NCI-H748 (cell line): Measurements from ENCODE around the gene SSBP4.
A peak's percentile ranks its signal among the peaks of the same experiment; 100 is the strongest.
"Not testable (repeated sequence)": the region's sequence is repeated elsewhere in the genome, so short reads cannot be mapped to it uniquely, and the experiment has no call there.

Source experiments
- DNase-seq: peaks from one replicate; lab custom pipeline; 2025; ENCODE audit not compliant: unreplicated experiment; lab: John Stamatoyannopoulos, UW

Gene SSBP4

DNA sequence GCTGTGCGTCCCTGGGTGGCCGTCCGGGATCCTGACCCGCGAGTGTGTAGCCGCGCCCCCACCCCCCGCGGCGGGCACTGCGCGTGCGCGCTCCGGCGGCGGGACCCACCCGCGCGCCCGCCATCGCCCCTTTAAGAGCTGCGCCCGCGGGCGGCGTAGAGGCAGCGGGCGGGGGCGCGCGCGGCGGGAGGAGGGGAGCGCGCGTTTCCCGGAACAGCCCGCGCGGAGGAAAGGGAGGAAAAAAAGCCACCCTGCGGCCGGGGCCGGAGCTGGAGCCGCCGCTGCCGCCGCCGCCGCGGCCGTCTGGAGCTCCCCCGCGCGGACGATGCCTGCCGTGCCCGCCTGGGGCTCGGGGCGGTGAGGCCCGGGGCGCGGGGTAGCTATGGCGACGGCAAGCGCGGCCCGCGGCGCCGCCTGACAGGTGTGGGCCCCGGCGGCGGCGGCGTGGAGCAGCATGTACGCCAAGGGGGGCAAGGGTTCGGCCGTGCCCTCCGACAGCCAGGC, at the start of gene SSBP4:
SSBP4 (plus strand) TSS at position 204 of the 504 bp plus-strand sequence; CDS start at position 455, 251 bp downstream.
- DNase-seq = peak; percentile 82

DNA sequence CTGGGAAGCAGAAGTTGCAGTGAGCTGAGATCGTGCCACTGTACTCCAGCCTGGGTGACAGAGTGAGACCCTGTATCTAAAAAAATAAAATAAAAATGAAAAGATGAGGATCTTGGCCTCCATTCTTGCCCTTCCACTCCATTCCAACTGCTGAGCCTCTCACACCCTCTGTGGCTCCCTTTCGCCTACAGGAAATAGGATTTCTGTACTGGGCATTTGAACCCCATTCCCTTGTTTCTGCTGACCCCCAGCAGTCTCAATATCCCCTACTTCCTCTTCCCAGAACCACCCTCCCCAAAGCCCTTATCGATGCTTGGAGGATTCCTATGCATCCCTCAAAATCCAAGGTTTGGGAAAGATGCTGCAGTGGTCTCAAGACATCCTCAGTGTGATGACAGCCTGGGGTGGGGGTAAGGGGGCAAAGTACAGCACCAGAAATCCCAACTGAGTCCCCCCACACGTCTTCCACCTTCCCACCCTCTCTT, 45.7 kb upstream of the SSBP4 start:
- no peak for DNase-seq

DNA sequence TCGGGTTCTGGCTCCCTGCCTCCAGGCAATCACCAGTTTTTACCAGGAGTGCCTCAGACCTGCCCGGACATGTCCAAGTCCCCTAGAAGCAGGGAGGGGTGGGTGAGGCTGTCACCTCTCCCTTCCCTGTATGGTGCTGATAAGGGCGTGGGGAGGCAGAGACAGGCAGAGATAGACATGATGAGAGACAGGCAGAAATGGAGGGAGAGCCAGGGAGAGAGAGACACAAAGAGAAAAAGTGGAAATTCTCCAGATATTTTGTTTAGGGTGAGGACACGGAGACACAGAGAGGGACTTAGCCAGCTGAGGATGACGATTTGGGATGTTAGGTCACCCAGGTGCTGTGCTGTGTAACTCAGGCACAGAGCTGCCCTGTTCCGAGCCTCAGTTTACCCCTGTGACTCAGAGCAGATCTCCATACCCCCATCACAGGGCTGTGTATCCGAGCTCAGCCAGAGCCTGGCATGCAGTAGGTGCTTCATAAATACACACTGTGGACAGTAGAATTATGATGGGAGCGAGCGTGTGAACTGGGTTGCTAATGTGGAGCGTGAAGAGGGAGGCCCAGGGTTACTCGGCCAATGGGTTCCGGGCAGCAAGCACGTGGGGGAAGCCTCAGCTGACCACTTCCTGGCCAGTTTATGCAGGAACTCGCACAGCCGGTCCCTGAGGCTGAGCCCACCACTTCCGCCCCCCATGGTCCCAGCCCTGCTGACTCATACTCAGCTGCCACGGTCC, 45.1 kb upstream of the SSBP4 start:
- DNase-seq = peak; percentile 53

DNA sequence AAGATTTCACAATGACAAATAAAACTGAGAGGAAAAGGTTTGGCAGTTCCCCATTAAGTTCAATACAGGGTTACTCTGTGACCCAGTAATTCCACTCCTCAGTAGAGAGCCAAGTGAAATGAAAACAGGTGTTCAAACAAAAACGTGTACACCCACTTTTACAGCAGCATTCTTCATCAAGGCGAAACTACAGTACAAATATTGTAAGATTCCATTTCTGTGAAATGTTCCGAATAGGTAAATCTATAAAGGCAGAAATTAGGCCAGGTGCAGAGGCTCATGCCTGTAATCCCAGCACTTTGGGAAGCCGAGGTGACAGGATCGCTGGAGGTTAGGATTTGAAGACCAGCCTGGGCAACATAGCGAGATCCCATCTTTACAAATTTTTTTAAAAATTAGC, 42.2 kb upstream of the SSBP4 start:
- DNase-seq = peak; percentile 63

DNA sequence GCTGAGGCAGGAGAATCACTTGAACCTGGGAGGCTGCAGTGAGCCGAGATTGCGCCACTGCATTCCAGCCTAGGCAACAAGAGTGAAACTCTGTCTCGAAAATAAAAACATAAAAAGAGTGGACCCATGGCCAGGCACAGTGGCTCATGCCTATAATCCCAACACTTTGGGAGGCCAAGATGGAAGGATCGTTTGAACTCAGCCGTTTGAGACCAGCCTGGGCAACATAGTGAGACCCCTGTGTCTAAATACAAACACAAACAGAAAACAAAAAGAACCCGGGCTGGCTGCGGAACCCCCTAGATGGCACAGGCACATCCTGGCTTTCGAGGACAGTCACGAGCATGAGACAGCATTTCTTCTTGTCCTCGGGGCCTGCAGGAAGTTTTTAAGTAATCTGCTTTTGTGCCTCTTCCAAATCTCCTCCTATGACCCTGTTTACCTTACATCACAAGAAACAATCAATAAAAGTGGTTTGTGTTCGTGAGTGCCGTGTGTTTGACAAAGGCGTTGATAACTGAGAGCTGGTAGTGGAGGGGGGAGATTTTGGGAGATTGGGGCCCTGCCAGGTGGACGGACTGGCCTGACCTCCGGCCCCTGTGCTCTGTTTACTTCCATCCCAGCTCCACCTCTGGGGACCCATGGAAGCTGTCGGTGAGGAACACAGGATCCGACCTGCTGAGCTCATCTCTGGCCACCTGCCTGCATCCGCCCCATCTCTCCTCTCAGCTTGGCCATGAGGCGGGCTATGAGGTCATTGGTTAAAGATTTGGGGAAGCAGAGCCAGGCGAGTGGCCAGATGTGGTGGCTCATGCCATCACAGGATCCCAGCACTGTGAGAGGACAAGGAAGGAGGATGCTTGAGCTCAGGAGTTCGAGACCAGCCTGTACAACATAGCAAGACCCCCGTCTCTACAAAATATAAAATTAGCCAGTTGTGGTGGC, 39.1 kb upstream of the SSBP4 start:
- peak; percentile 37 for DNase-seq

DNA sequence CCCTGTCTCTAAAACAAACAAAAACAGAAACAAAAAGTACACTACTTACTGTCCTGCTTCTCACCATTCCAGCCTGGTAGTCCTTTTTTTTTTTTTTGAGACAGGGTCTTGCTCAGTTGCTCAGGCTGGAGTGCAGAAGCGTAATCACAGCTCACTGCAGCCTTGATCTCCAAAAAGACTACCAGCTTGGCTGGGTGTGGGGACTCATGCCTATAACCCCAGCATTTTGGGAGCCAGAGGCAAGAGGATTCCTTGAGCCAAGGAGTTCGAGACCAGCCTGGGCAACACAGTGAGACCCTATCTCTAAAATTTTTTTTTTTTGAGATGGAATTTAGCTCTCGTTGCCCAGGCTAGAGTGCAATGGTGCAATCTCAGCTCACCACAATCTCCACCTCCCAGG, 38.4 kb upstream of the SSBP4 start:
- no peak for DNase-seq

DNA sequence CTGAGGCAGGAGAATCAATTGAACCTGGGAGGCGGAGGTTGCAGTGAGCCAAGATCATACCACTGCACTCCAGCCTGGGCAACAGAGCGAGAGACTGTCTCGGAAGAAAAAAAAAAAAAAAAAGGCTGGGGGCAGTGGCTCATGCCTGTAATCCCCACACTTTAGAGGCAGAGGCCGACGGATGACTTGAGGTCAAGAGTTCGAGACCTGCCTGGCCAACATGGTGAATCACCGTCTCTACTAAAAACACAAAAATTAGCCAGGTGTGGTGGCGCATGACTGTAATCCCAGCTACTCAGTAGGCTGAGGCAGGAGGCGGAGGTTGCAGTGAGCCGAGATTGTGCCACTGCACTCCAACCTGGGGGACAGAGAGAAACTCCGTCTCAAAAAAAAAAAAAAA, 35.6 kb upstream of the SSBP4 start:
- not testable (repeated sequence) for DNase-seq

DNA sequence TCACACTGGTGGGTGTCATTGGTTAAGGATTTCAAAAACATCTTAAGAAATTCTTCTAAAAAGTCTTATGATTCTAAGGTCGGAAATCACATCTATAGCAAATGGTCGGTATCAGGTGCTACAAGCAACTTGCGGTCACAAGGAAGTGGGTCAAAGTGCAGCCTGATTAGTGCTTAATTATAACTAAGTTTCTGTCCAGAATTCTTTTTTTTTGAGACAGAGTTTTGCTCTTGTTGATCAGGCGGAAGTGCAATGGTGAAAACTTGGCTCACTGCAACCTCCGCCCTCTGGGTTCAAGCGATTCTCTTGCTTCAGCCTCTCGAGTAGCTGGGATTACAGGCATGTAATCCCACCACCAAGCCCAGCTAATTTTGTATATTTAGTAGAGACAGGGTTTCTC, 34.4 kb upstream of the SSBP4 start:
- no peak for DNase-seq

DNA sequence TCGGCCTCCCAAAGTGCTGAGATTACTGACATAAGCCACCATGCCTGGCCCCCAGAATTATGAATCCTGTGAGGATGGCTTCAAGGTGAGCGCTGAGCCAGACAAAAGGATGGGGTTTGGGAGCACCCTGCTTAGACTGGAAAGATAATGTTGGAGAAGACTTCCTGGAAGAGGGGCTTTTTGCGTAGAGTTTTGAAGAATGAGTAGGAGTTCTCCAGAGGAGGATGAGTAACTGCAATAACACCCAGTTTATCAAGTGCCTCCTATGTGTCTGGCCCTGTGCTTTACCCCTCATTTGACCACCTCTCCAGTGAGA, 33.9 kb upstream of the SSBP4 start:
- DNase-seq = no peak

DNA sequence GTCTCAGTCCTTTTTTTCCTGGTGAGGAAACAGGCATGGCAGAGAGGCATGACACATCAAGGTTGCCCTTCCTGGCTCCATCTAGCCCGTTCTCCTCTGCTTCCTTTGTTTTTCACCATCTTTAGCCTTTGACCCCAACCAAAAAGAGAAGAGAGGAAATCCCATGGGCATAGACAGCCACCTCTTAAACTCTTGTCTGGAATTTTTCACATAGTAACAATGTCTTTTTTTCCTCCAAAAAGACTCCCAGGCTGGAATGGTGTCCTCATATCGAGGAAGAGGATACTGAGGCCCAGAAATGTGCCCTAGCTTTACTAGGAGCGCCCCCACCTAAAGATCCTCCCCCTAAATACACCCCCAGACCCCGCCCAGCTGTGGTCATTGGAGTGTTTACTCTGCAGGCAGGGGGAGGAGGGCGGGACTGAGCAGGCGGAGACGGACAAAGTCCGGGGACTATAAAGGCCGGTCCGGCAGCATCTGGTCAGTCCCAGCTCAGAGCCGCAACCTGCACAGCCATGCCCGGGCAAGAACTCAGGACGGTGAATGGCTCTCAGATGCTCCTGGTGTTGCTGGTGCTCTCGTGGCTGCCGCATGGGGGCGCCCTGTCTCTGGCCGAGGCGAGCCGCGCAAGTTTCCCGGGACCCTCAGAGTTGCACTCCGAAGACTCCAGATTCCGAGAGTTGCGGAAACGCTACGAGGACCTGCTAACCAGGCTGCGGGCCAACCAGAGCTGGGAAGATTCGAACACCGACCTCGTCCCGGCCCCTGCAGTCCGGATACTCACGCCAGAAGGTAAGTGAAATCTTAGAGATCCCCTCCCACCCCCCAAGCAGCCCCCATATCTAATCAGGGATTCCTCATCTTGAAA, 33.3 kb upstream of the SSBP4 start, which contains the start of gene GDF15:
GDF15 (plus strand) TSS at position 484 of the 868 bp plus-strand sequence; CDS start at position 516, 32 bp downstream.
- DNase-seq = peak; percentile 47

DNA sequence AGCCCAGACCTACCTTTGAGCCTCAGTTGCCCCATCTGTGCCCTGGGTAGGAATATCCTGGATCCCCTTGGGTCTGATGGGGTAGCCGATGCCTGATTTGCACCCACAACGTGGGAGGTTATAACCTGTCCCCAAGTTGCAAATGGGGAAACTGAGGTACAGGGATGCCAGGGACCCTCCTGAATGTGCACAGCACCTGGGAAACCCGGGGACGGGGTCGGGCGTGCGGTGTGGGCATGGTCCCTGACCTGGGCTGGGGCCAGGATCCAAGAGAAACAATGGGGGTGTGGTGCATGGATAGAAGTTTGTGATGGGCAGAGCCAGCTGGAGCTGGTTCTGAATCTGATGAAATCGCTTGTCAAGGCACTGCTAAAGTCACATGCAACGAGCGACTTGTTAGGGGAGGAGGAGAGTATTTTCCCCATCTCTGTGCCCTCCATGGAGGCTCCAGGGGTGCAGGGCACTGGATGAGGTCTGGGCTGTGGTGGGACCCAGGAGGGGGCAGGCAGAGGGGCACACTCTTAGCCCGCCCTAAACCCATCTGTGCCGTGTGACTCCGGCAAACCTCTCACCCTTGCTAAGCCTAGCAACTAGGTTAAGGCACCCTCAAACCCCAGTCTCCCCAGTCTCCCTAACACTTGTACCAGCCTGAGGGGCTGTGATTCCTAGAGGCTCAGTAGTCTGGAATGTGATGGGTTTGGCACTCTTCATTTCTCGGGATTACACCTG, 32.5 kb upstream of the SSBP4 start:
- DNase-seq = no peak

DNA sequence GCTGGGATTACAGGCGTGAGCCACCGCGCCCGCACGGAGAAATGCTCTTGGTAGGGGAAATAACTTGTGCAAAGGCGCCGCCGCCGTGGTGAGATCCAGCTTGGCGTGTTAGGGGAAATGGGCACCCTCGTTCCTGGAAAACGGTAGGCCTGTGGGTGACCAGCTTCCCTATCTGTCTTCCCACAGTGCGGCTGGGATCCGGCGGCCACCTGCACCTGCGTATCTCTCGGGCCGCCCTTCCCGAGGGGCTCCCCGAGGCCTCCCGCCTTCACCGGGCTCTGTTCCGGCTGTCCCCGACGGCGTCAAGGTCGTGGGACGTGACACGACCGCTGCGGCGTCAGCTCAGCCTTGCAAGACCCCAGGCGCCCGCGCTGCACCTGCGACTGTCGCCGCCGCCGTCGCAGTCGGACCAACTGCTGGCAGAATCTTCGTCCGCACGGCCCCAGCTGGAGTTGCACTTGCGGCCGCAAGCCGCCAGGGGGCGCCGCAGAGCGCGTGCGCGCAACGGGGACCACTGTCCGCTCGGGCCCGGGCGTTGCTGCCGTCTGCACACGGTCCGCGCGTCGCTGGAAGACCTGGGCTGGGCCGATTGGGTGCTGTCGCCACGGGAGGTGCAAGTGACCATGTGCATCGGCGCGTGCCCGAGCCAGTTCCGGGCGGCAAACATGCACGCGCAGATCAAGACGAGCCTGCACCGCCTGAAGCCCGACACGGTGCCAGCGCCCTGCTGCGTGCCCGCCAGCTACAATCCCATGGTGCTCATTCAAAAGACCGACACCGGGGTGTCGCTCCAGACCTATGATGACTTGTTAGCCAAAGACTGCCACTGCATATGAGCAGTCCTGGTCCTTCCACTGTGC, 30.9 kb upstream of the SSBP4 start:
- DNase-seq = peak; percentile 63

DNA sequence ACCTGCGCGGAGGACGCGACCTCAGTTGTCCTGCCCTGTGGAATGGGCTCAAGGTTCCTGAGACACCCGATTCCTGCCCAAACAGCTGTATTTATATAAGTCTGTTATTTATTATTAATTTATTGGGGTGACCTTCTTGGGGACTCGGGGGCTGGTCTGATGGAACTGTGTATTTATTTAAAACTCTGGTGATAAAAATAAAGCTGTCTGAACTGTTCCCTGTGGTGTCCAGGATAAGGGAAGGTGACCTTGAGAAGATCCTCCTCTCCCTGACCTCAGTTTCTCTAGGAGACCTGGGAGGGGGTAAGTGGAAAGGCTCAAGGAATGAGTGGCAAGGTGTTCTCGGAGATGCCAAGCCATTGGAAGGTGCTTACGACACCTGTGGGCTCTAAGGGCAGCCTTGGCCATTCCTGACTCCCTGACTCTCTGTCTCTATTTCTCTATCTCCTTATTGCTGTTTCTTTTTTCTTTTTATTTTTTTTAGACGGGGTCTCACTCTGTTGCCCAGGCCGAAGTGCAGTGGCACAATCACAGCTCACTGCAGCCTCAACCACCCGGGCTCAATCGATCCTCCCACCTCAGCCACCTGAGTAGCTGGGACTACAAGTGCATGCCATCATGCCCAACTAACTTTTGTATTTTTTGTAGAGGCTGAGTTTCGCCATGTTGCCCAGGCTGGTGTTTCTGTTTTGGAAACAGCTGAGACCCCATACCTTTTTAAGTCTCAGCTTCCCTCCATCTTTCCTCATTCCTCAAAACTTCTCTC, 30.1 kb upstream of the SSBP4 start:
- DNase-seq = no peak

DNA sequence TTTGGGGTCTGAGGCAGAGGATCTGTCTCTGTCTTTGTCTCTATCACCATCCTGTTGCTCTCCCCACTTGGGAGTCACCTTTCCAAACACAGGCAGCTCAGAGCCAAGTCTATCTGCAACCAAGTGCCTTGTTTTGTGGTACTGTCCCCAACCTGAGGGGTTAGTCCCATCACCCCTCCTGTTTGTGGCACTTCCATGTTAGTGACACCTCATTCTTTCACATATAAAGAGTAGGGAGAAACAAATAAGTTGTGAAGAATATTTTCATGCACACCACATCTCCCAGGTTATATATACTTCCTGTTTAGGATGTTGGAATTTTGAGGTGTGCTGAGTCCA, 29.5 kb upstream of the SSBP4 start:
- no peak for DNase-seq

DNA sequence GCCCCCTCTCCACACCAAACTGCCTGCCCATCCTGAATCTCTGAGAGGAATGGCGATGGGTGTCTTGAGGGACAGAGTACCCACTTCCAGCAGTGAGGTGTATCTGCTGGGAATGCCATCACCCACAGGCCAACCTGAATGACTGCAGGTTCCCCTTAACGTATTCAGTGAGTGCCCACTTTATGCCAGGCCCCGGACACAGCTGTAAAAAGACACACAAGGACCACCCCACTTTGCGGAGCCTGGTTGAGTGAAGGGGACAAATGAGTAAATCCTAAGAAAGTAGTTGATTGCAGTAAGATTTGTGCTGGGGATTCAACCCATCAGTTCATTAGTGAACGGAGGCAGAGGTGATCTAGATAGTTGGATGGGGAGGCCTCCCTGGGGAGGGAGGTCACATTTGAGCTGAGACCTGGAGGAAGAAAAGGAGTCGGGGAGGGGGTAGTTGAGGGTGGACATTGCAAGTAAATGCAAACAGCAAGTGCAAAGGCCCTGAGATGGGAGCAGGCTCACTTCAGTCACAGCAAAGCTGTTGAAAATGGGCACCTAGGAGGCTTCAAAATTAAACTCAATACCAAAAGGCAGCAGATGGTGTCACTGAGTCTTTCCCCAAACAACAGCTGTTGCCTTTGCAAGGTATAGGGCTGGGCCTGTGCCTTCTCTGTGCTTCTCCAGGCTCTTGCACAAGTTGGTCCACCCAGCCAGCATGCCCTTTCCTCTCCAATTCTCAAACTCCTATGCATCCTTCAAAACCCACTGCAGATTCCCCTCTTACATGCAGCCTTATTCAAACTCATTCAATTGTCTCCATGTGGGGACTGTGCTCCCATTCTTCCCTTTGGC, 28.9 kb upstream of the SSBP4 start:
- no peak for DNase-seq

DNA sequence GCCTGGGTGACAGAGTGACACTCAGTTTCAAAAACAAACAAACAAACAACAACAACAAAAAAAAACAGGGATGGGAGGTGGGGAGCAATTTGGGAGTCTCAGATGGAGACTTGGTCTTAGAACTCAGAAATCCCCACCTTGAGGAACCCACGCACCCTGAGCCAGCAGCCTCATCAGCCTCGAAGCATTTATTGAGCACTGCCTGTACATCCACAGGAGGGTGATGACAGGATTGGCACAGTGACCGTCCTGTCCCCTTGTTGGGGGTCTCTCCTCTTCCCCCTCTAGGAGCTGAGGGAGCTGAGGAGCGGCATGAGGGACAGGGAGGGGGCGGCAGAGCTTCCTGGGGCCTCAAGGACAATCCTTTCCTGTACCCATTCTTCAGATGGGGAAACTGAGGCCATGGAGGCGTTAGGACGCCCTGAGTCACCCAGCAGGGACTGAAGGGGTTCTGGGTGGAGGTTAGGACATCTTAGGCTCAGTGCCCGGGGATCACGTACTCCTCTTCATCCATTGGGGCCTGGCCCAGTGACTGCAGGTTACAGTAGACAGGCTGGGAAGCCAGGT, 27.6 kb upstream of the SSBP4 start:
- DNase-seq = no peak

DNA sequence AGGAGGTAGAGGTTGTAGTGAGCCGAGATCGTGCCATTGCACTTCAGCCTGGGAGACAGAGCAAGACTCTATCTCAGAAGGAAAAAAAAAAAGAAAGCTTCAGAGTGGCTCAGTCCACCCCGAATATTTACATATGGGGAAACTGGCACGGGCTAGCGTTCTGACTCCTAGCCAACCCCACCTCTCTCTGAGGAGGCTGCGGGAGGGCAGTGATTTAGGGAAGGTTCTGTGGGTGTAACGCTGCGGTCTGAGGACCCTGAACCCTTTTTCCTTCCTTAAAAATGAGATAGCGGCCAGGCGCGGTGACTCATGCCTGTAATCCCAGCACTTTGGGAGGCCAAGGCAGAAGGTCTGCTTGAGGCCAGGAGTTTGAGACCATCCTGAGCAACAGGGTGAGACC, 26.8 kb upstream of the SSBP4 start:
- no peak for DNase-seq
